Esophagus muscularis mucosa (tissue), 4 donors: ENCODE measurements around the gene APEX1. TPM values are rescaled to one million over a fixed set of nuclear protein-coding genes. Genes with fewer than 3 reads are reported as not detected.

ENCODE experiments used
- DNase-seq: peaks from one replicate; pipeline ENCODE4 v3.0.0-alpha.2; 2017; ENCODE audit errors: extremely low spot score
- H3K27ac ChIP-seq, 4 donors: fragments of 200-600 bp; sonication (generic); replicated peaks in 1 of 4; 1 replicate in 3 of 4; 2 replicates in 1 of 4; pipeline ENCODE4 v1.5.1; 2016 to 2019; ENCODE audit warnings: mild to moderate bottlenecking in 1 of 4
- H3K27me3 ChIP-seq, 4 donors: fragments of 200-600 bp; sonication (generic); one replicate each; pipeline versions ENCODE4 v1.5.1 to v1.6.0; 2016 to 2019
- H3K36me3 ChIP-seq, 4 donors: fragments of 200-600 bp; sonication (generic); one replicate each; pipeline ENCODE4 v1.5.1; 2016 to 2019
- H3K4me1 ChIP-seq, 4 donors: fragments of 200-600 bp; sonication (generic); one replicate each; pipeline ENCODE4 v1.5.1; 2016 to 2019
- H3K4me3 ChIP-seq, 4 donors: fragments of 200-600 bp; sonication (generic); 1 replicate in 2 of 4; 2 replicates in 2 of 4; pipeline ENCODE4 v1.5.1; 2016 to 2019; ENCODE audit warnings: mild to moderate bottlenecking in 4 of 4, moderate library complexity in 1 of 4
- H3K9me3 ChIP-seq, 4 donors: fragments of 200-600 bp; sonication (generic); 1 replicate in 3 of 4; 2 replicates in 1 of 4; pipeline ENCODE4 v1.5.1; 2016 to 2019
- EP300 ChIP-seq: sonication (generic); formaldehyde crosslinking; IDR thresholded peaks from one replicate; pipeline ENCODE4 v1.6.1; 2017; ENCODE audit warnings: antibody characterized with exemption
- POLR2A ChIP-seq: fragments of 450-650 bp; IDR thresholded peaks from one replicate; pipeline ENCODE4 v1.6.1; 2017; ENCODE audit warnings: antibody characterized with exemption, moderate library complexity, mild to moderate bottlenecking, low read depth
- POLR2AphosphoS5 ChIP-seq, 2 donors: sonication (generic); formaldehyde crosslinking; IDR thresholded peaks; one replicate each; pipeline ENCODE4 v1.6.1; 2017; ENCODE audit warnings: antibody characterized with exemption in 2 of 2
- WGBS: methylation state at CpG from one replicate; pipeline ENCODE4 v1.1.5; 2018; 5-methylcytosine and 5-hydroxymethylcytosine counted together
- intact Hi-C: fragments of 100-400 bp; cut with DNase I; formaldehyde crosslinking; loops from one replicate; pipeline ENCODE4 v1.15.1; 2023
- total RNA-seq, 4 donors: library from RNA; depleted of rRNA; stranded (reverse); fragments of >200 nt; gene quantifications; one replicate each; pipeline versions ENCODE4 v1.1.0 to v1.2.1, GENCODE V29; 2016
- TF ChIP-seq, protein P1 (sequence below), 3 experiments: fragments of 200-600 bp in 2 of 3; fragments of 450-650 bp in 1 of 3; sonication (generic) in 2 of 3; IDR thresholded peaks; one replicate each; pipeline ENCODE4 v1.5.1; 2017 to 2019; ENCODE audit warnings: antibody characterized with exemption in 3 of 3, mild to moderate bottlenecking in 2 of 3, moderate library complexity in 1 of 3

Gene APEX1
- total RNA-seq, 4 donors from 2014 or later: 101 to 105 (median 104) TPM

DNA sequence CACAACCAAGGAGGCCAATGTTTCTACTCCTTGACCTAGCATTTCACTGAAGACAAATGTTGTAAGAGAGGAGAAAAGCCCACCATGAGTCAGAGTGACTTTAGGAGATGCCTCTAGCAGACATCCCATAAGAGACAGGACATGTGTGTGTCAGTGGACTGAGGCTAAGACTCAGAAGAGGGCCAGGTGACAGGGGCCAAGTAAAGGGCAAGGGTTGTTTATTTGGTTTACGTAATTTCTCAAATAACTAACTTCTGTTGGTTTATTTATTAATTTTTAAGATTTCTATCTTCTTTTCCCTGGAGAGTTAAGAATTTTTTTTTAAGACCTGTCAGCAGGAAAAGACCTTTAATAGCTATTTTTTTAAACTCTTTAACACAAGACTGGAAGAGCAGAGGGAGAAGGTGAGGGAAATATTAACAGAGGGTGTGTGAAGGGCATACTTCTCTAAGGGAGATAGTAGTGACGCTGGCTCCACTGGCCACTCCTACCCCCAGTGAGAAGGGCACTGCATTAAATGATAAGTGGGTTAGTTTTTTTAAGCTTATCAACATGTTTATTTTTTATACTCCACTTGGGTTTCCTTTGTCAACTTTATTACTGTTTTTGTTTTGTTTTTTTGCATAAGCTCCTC lies 17.6 kb downstream of the APEX1 start:
- intact Hi-C loops: no loop called here
- DNase-seq: no peak
- 87% methylated on average over 2 of the region's 2 CpGs for WGBS
- H3K4me3 ChIP-seq: no peak overlapping the region
- peaks cover 0 to 55% (median 36%) of the 10 kb centered on the region in 4 donors for H3K36me3 ChIP-seq
- TF ChIP-seq POLR2AphosphoS5 (IDR thresholded peaks at IDR 0.05) (no peak), POLR2A (no peak), EP300 (no peak)
- TF ChIP-seq, protein P1, sequence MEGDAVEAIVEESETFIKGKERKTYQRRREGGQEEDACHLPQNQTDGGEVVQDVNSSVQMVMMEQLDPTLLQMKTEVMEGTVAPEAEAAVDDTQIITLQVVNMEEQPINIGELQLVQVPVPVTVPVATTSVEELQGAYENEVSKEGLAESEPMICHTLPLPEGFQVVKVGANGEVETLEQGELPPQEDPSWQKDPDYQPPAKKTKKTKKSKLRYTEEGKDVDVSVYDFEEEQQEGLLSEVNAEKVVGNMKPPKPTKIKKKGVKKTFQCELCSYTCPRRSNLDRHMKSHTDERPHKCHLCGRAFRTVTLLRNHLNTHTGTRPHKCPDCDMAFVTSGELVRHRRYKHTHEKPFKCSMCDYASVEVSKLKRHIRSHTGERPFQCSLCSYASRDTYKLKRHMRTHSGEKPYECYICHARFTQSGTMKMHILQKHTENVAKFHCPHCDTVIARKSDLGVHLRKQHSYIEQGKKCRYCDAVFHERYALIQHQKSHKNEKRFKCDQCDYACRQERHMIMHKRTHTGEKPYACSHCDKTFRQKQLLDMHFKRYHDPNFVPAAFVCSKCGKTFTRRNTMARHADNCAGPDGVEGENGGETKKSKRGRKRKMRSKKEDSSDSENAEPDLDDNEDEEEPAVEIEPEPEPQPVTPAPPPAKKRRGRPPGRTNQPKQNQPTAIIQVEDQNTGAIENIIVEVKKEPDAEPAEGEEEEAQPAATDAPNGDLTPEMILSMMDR (IDR thresholded peaks at IDR 0.05): no peak
- H3K4me1 ChIP-seq: peaks cover 22 to 31% (median 27%) of the 10 kb centered on the region in 4 donors
- no peaks in the 10 kb centered on the region for H3K9me3 ChIP-seq
- H3K27me3 ChIP-seq: no peaks in the 10 kb centered on the region
- no peak overlapping the region for H3K27ac ChIP-seq

GRCh38 chr14:20476776-20477175 lies 21.8 kb downstream of the APEX1 start:
- Histone ChIP-seq H3K4me3 (no peak overlapping the region), H3K4me1 (peaks cover 7 to 14% (median 10%) of the 10 kb centered on the region in 4 donors), H3K9me3 (no peaks in the 10 kb centered on the region), H3K36me3 (peaks cover 0 to 62% (median 36%) of the 10 kb centered on the region in 4 donors), H3K27me3 (no peaks in the 10 kb centered on the region), H3K27ac (no peak overlapping the region)
- no peak for DNase-seq
- 84% methylated on average over 5 of the region's 5 CpGs for WGBS
- no peak for TF ChIP-seq POLR2AphosphoS5 (IDR thresholded peaks at IDR 0.05)
- TF ChIP-seq POLR2A: no peak
- TF ChIP-seq EP300: no peak
- TF ChIP-seq, protein P1 (IDR thresholded peaks at IDR 0.05): no peak
- intact Hi-C loops: no loop called here

DNA sequence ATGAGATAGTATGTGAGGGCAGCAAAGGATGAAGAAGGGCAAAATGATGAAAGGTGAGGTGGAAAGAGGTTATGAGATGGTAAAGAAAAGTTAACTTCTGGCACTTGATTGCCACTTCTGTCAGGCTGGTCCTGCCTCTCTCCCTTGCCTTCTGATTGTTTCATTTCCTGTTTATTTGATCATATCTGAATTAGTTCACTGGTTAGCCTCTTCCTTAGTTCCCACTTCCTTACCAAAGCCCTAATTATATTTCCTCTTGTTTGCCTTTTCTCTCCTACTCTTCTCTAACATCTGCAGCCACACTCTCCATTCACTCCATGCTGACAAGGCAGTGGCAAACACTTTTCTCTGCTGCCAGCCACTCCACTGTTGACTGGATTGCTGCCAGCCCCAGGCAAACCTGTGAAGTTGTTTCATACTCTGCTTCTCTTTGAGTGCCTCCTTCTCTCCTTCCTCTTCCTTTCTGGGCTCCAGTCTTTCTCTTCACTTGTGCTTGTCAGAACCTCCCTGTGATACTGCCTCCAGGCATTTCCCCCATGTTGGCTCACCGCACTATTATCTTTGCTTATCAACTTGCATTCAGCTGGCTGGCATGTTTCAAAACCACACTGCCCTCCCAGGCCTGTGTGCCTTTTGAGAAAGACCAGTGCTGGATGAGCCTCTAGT lies 22.3 kb downstream of the APEX1 start:
- Histone ChIP-seq H3K4me1 (peaks cover 7 to 14% (median 10%) of the 10 kb centered on the region in 4 donors), H3K4me3 (no peak overlapping the region), H3K27me3 (no peaks in the 10 kb centered on the region), H3K9me3 (no peaks in the 10 kb centered on the region), H3K27ac (peak overlapping the region in 1 of 4 donors; percentile 17), H3K36me3 (peaks cover 0 to 60% (median 36%) of the 10 kb centered on the region in 4 donors)
- no peak for DNase-seq
- intact Hi-C loops: no loop called here
- TF ChIP-seq, protein P1 (IDR thresholded peaks at IDR 0.05): no peak
- TF ChIP-seq POLR2AphosphoS5 (IDR thresholded peaks at IDR 0.05) (no peak), POLR2A (no peak), EP300 (no peak)
- 71% methylated on average over 1 of the region's 1 CpG for whole genome bisulfite sequencing

DNA sequence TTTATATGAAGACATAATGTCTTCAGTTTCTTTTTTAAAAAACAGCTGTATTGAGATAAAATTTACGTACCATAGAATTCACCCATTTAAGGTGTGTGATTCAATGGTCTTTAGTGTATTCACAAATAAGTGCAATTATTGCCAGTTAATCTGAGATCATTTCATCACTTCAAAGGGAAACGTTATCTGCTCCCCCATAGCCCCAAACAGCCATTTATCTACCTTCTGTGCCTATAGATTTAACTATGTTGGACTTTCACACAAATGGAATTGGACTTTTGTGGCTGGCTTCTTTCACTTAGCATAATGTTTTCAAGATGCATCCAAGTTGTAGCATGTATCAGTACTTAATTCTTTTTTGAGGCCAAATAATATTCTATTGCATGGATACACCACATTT lies 23.9 kb downstream of the APEX1 start:
- Histone ChIP-seq H3K27ac (no peak overlapping the region), H3K4me3 (no peak overlapping the region), H3K9me3 (no peaks in the 10 kb centered on the region), H3K36me3 (peaks cover 0 to 44% (median 26%) of the 10 kb centered on the region in 4 donors), H3K27me3 (no peaks in the 10 kb centered on the region), H3K4me1 (peaks cover 7 to 14% (median 10%) of the 10 kb centered on the region in 4 donors)
- TF ChIP-seq, protein P1 (IDR thresholded peaks at IDR 0.05): no peak
- TF ChIP-seq POLR2AphosphoS5 (IDR thresholded peaks at IDR 0.05): no peak
- 86% methylated on average over 2 of the region's 2 CpGs for WGBS
- DNase-seq: no peak
- intact Hi-C loops: no loop called here
